Gastroesophageal sphincter (tissue), 2 donors: ENCODE results near the gene FAM180A.

Experiments
- POLR2A ChIP-seq, 2 donors: fragments of 450-650 bp; IDR thresholded peaks; one replicate each; pipeline ENCODE4 v1.6.1; 2017; ENCODE audit warnings: antibody characterized with exemption in 2 of 2, mild to moderate bottlenecking in 2 of 2, moderate library complexity in 1 of 2
- POLR2AphosphoS5 ChIP-seq: sonication (generic); formaldehyde crosslinking; IDR thresholded peaks from one replicate; pipeline ENCODE4 v1.6.1; 2017; ENCODE audit warnings: antibody characterized with exemption

GRCh38 chr7:135734343-135734689 lies 14.3 kb downstream of the FAM180A start:
- TF ChIP-seq POLR2AphosphoS5, result no peak
- no peak for TF ChIP-seq POLR2A (IDR thresholded peaks at IDR 0.05)
